Activated naive CD4-positive, alpha-beta T cell treated with anti-CD3 and anti-CD28 coated beads, Interleukin-2, amount 10 ng/mL, durations not matched to agents 7 days and 5 days (primary cell): ENCODE data around the gene IRAG1.

Experiments
- CTCF ChIA-PET: fragments of 350-600 bp; sonication (Branson Sonifier 250); formaldehyde crosslinking; loops from one replicate; lab custom pipeline; 2021; ENCODE audit warnings: antibody characterized with exemption; lab: Charles Lee
- DNase-seq: peaks from one replicate; pipeline ENCODE4 v3.0.0-alpha.2; 2020
- H3K27ac Mint-ChIP-seq: one replicate; pipeline ENCODE4 v1.8.0; 2021; ENCODE audit warnings: mild to moderate bottlenecking, moderate library complexity, mixed read lengths
- H3K27me3 Mint-ChIP-seq: one replicate; pipeline ENCODE4 v1.8.0; 2021; ENCODE audit warnings: mild to moderate bottlenecking, mixed read lengths
- H3K36me3 Mint-ChIP-seq: one replicate; pipeline ENCODE4 v1.8.0; 2021; ENCODE audit warnings: mixed read lengths
- H3K4me1 Mint-ChIP-seq: one replicate; pipeline ENCODE4 v1.8.0; 2021; ENCODE audit warnings: mixed read lengths
- H3K4me3 Mint-ChIP-seq: one replicate; pipeline ENCODE4 v1.8.0; 2021; ENCODE audit warnings: mild to moderate bottlenecking, moderate library complexity, mixed read lengths
- H3K9me3 Mint-ChIP-seq: one replicate; pipeline ENCODE4 v1.8.0; 2021; ENCODE audit warnings: mixed read lengths

IRAG1 gene

GRCh38 chr11:10666556-10667520 is 26.7 kb downstream of the IRAG1 start:
- CTCF ChIA-PET: interaction anchor here (1.0 kb wide), 1 partner anchor 9 kb away, joined by 3 read pairs; no protein-coding TSS in a partner anchor
- Mint-ChIP-seq H3K9me3 (no peaks in the 10 kb centered on the region), H3K4me3 (no peak overlapping the region), H3K36me3 (no peaks in the 10 kb centered on the region), H3K27ac (no peak overlapping the region), H3K27me3 (peaks cover 30% of the 10 kb centered on the region), H3K4me1 (no peaks in the 10 kb centered on the region)
- no peak for DNase-seq

GRCh38 chr11:10664496-10664895 is 29.1 kb downstream of the IRAG1 start:
- CTCF ChIA-PET: interaction anchor here (1.0 to 2.5 kb wide), 5 partner anchors 9 to 258 kb away, joined by 3 to 9 read pairs (median 6); no protein-coding TSS in a partner anchor
- no peak for DNase-seq
- H3K4me1 Mint-ChIP-seq: peaks cover 3% of the 10 kb centered on the region
- no peaks in the 10 kb centered on the region for H3K36me3 Mint-ChIP-seq
- no peak overlapping the region for H3K4me3 Mint-ChIP-seq
- no peak overlapping the region for H3K27ac Mint-ChIP-seq
- H3K9me3 Mint-ChIP-seq: no peaks in the 10 kb centered on the region
- H3K27me3 Mint-ChIP-seq: peaks cover 32% of the 10 kb centered on the region

GRCh38 chr11:10663990-10664389 is 29.6 kb downstream of the IRAG1 start:
- H3K36me3 Mint-ChIP-seq: no peaks in the 10 kb centered on the region
- DNase-seq: no peak
- H3K9me3 Mint-ChIP-seq: no peaks in the 10 kb centered on the region
- H3K4me3 Mint-ChIP-seq: no peak overlapping the region
- no peak overlapping the region for H3K27ac Mint-ChIP-seq
- peaks cover 27% of the 10 kb centered on the region for H3K27me3 Mint-ChIP-seq
- peaks cover 5% of the 10 kb centered on the region for H3K4me1 Mint-ChIP-seq
- CTCF ChIA-PET: interaction anchor here (1.0 to 2.5 kb wide), 7 partner anchors 8 to 298 kb away, joined by 3 to 9 read pairs (median 5); no protein-coding TSS in a partner anchor

GRCh38 chr11:10663365-10663764 is 30.2 kb downstream of the IRAG1 start:
- CTCF ChIA-PET: interaction anchor here (1.0 to 2.5 kb wide), 5 partner anchors 8 to 297 kb away, joined by 3 to 9 read pairs (median 5); no protein-coding TSS in a partner anchor
- H3K36me3 Mint-ChIP-seq: no peaks in the 10 kb centered on the region
- H3K27ac Mint-ChIP-seq: no peak overlapping the region
- H3K9me3 Mint-ChIP-seq: no peaks in the 10 kb centered on the region
- no peak for DNase-seq
- H3K27me3 Mint-ChIP-seq: peaks cover 23% of the 10 kb centered on the region
- no peak overlapping the region for H3K4me3 Mint-ChIP-seq
- H3K4me1 Mint-ChIP-seq: peaks cover 8% of the 10 kb centered on the region

GRCh38 chr11:10660323-10660722 is 33.2 kb downstream of the IRAG1 start:
- peaks cover 6% of the 10 kb centered on the region for H3K27me3 Mint-ChIP-seq
- H3K27ac Mint-ChIP-seq: no peak overlapping the region
- no peak for DNase-seq
- CTCF ChIA-PET: interaction anchor here (1.0 kb wide), 1 partner anchor 256 kb away, joined by 3 read pairs; no protein-coding TSS in a partner anchor
- no peaks in the 10 kb centered on the region for H3K36me3 Mint-ChIP-seq
- no peaks in the 10 kb centered on the region for H3K9me3 Mint-ChIP-seq
- peaks cover 18% of the 10 kb centered on the region for H3K4me1 Mint-ChIP-seq
- no peak overlapping the region for H3K4me3 Mint-ChIP-seq

GRCh38 chr11:10659339-10660216 is 34.0 kb downstream of the IRAG1 start:
- H3K4me1 Mint-ChIP-seq: peaks cover 18% of the 10 kb centered on the region
- no peaks in the 10 kb centered on the region for H3K36me3 Mint-ChIP-seq
- H3K9me3 Mint-ChIP-seq: no peaks in the 10 kb centered on the region
- H3K4me3 Mint-ChIP-seq: no peak overlapping the region
- CTCF ChIA-PET: interaction anchor here (1.0 kb wide), 1 partner anchor 256 kb away, joined by 3 read pairs; no protein-coding TSS in a partner anchor
- DNase-seq: no peak
- no peak overlapping the region for H3K27ac Mint-ChIP-seq
- H3K27me3 Mint-ChIP-seq: peaks cover 6% of the 10 kb centered on the region

- H3K27ac Mint-ChIP-seq: no peak overlapping the region
- H3K9me3 Mint-ChIP-seq: no peaks in the 10 kb centered on the region
- DNase-seq: no peak
- no peak overlapping the region for H3K4me3 Mint-ChIP-seq
- H3K36me3 Mint-ChIP-seq: no peaks in the 10 kb centered on the region
- peaks cover 18% of the 10 kb centered on the region for H3K4me1 Mint-ChIP-seq
- CTCF ChIA-PET: interaction anchor here (7.6 kb wide), 1 partner anchor 244 kb away, joined by 128 read pairs; no protein-coding TSS in a partner anchor
- peaks cover 6% of the 10 kb centered on the region for H3K27me3 Mint-ChIP-seq
Measured at GRCh38 chr11:10658621-10659338, 34.8 kb downstream of the IRAG1 start.

- CTCF ChIA-PET: interaction anchor here (0.8 to 7.6 kb wide), 4 partner anchors 9 to 255 kb away, joined by 3 to 128 read pairs (median 4); no protein-coding TSS in a partner anchor
- H3K36me3 Mint-ChIP-seq: no peaks in the 10 kb centered on the region
- H3K27ac Mint-ChIP-seq: no peak overlapping the region
- H3K27me3 Mint-ChIP-seq: peaks cover 11% of the 10 kb centered on the region
- peaks cover 18% of the 10 kb centered on the region for H3K4me1 Mint-ChIP-seq
- DNase-seq: no peak
- H3K9me3 Mint-ChIP-seq: no peaks in the 10 kb centered on the region
- no peak overlapping the region for H3K4me3 Mint-ChIP-seq
Measured at GRCh38 chr11:10657308-10658271, 36.0 kb downstream of the IRAG1 start.

GRCh38 chr11:10655943-10656576 is 37.5 kb downstream of the IRAG1 start:
- Mint-ChIP-seq H3K4me3 (no peak overlapping the region), H3K27me3 (peaks cover 11% of the 10 kb centered on the region), H3K9me3 (no peaks in the 10 kb centered on the region), H3K27ac (no peak overlapping the region), H3K36me3 (no peaks in the 10 kb centered on the region), H3K4me1 (peaks cover 18% of the 10 kb centered on the region)
- DNase-seq: no peak
- CTCF ChIA-PET: interaction anchor here (0.7 to 7.6 kb wide), 10 partner anchors 8 to 250 kb away, joined by 3 to 128 read pairs (median 6); partner anchors contain the start of gene RNF141

- Mint-ChIP-seq H3K4me1 (peaks cover 18% of the 10 kb centered on the region), H3K27me3 (peaks cover 4% of the 10 kb centered on the region), H3K36me3 (no peaks in the 10 kb centered on the region), H3K27ac (no peak overlapping the region), H3K4me3 (no peak overlapping the region), H3K9me3 (no peaks in the 10 kb centered on the region)
- no peak for DNase-seq
- CTCF ChIA-PET: interaction anchor here (0.7 to 7.6 kb wide), 22 partner anchors 8 to 289 kb away, joined by 3 to 128 read pairs (median 5); partner anchors contain the start of gene RNF141
Measured at GRCh38 chr11:10655227-10655626, 38.3 kb downstream of the IRAG1 start.

- DNase-seq: no peak
- CTCF ChIA-PET: interaction anchor here (0.7 to 7.6 kb wide), 20 partner anchors 10 to 288 kb away, joined by 3 to 128 read pairs (median 4); partner anchors contain the start of gene RNF141
- peaks cover 4% of the 10 kb centered on the region for H3K27me3 Mint-ChIP-seq
- H3K4me3 Mint-ChIP-seq: no peak overlapping the region
- no peak overlapping the region for H3K27ac Mint-ChIP-seq
- H3K9me3 Mint-ChIP-seq: no peaks in the 10 kb centered on the region
- peaks cover 17% of the 10 kb centered on the region for H3K4me1 Mint-ChIP-seq
- no peaks in the 10 kb centered on the region for H3K36me3 Mint-ChIP-seq
Measured at GRCh38 chr11:10654811-10655150, 38.8 kb downstream of the IRAG1 start.
